H1 (cell line): Measurements from ENCODE around the gene AMER2. TPM values are rescaled to one million over a fixed set of nuclear protein-coding genes. Genes with fewer than 3 reads are reported as not detected.

Experiments
- BCL11A ChIP-seq, 2 experiments: IDR thresholded peaks; one replicate each; pipeline ENCODE4 v1.6.1; 2011; ENCODE audit warnings: low read depth in 2 of 2, low read length in 2 of 2, mild to moderate bottlenecking in 2 of 2
- CTCF ChIP-seq, 3 experiments: IDR thresholded peaks; 1 replicate in 2 of 3; 2 replicates in 1 of 3; pipeline versions ENCODE4 v1.5.1 to v1.6.1; 2011; ENCODE audit warnings: low read length in 3 of 3, mild to moderate bottlenecking in 3 of 3, inconsistent platforms in 2 of 3, low read depth in 1 of 3, moderate library complexity in 1 of 3; ENCODE audit not compliant: insufficient read depth in 1 of 3; ENCODE audit errors: control extremely low read depth in 1 of 3
- polyA plus RNA-seq, 7 experiments: library from polyadenylated mRNA; depleted of rRNA in 3 of 7; stranded (reverse) in 5 of 7; unstranded in 2 of 7; fragments of >200 nt in 5 of 7; fragments of 200-250 nt in 2 of 7; gene quantifications; 1 replicate in 5 of 7; 2 replicates in 1 of 7; 4 replicates in 1 of 7; pipeline versions ENCODE4 v1.2.1 to v1.2.3, GENCODE V29; 2011 to 2013; ENCODE audit warnings: missing spikeins in 2 of 7, mixed read lengths in 2 of 7
- total RNA-seq: library from RNA; stranded (reverse); fragmentation: NEBNext Ultra II Directional; extraction: Animal tissue kit (Norgen Biotek cat#: 25700); gene quantifications from 2 replicates; pipeline ENCODE4 v1.2.1, GENCODE V29; 2021

AMER2 gene
- total and polyA plus RNA-seq, 2 of the 8 experiments (the other 6 are each of a cell fraction or from before 2014, with no cell fraction given), result 0.14 to 0.50 TPM

DNA sequence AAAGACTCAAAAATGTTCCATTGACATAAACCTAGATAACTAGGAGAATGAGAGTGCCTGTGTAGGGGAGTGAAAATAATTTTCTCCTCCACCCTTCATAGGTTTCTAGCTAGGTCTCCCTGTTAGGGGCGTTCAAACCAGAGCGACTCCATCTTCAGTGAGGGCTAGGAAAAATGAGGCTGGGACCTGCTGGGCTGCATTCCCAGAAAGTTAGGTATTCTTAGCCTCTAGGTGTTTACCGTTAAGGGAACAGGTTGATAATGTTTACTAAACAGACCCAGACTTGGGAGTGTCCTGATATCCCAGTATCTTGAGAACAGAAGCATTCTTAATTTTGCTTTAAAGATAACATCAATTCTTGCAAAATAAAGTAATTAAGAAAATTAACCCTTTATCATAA lies 56.0 kb downstream of the AMER2 start (continued):
- TF ChIP-seq CTCF (IDR thresholded peaks at IDR 0.05; ENCODE audit: control extremely low read depth in 1 of 3, insufficient read depth in 1 of 3, low read depth in 1 of 3, low read length in 3 of 3) (no peak), BCL11A (IDR thresholded peaks at IDR 0.05; ENCODE audit: low read depth in 2 of 2, low read length in 2 of 2) (no peak)
- TF ChIP-seq, all 59 proteins: peak for 0
